Ammon's horn (tissue), 1 donor: ENCODE measurements around the gene ASPSCR1.
"Not testable (repeated sequence)": the region's sequence is repeated elsewhere in the genome, so short reads cannot be mapped to it uniquely, and the experiment has no call there.

ENCODE experiments used
- DNase-seq: peaks from one replicate; pipeline ENCODE4 v3.0.0-alpha.2; 2016; ENCODE audit warnings: low spot score

The ASPSCR1 gene

GRCh38 chr17:81981511-81981910 is 4.1 kb downstream of the ASPSCR1 start:
- not testable (repeated sequence) for DNase-seq

DNA sequence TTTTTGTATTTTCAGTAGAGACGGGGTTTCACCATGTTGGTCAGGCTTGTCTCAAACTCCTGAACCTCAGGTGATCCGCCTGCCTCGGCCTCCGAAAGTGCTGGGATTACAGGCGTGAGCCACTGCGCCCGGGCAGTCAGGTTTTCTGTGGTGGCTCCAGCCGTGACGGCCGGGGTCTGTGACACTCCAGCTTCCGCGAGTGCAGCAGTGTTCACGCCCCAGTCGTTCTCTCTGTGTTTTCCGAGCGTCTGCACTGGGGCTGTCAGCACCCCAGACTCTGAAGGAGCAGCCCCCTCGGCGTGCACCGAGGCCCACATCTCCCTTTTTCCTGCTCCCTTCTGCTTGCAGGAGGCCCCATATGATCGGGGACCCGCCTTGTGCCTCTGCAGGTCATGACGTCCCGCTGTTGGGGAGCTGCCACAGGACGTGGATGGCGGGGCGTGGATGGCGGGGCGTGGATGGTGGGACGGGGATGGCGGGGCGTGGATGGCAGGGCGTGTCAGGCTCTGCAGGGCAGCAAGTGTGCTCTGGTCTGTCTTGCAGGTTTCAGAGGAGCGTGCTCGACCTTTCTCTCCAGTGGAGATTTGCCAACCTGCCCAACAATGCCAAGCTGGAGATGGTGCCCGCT is 5.7 kb downstream of the ASPSCR1 start:
- DNase-seq: no peak

DNA sequence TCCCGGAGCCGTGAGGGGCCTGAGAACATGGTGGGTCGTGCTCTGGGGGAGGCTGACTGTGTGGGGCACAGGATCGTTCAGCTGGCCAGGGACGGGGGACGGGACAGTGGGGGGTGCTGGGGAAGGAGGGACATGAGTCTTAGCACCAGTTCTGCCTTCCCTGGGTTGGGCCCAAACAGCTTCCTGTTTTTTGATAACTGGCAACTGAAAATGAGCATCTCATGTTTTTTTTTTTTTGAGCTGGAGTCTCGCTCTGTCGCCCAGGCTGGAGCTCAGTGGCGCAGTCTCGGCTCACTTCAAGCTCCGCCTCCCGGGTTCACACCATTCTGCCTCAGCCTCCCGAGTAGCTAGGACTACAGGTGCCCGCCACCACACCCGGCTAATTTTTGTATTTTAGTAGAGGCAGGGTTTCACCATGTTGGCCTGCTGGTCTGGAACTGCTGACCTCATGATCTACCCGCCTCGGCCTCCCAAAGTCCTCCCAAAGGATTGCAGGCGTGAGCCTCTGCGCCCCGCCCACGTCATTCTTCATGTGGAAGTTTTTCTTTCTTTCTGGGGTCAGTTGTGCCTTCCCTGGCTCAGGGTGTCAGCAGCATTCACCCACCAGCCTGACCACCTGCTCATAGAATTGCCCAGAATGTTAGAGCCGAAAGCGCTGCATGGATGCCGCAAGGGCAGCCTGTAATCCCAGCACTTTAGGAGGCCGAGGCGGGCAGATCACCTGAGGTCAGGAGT is 6.4 kb downstream of the ASPSCR1 start:
- DNase-seq: no peak

DNA sequence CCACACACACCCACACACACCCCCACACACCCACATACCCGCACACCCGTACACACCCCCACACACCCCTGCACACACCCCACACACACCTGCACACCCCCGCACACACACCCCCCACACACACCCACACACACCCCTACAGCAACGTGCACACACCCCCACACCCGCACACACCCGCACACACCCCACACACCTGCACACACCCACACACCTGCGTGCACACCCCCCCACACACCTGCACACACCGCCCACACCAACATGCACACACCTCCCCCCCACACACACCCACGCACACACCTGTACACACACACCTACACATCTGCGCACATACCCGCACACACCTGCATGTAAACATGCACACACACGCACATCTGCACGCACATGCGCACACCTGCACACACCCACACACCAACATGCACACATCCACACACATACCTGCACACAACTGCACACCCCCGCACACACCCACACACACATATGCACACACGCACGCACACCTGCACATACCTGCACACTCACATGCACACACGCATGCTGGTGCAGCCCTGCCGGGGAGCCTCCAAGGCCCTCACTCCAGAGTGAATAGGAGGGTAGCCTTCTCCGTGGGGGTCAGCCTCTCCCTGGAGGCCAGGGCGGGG is 7.5 kb downstream of the ASPSCR1 start:
- no peak for DNase-seq

GRCh38 chr17:81986606-81987005 is 9.2 kb downstream of the ASPSCR1 start:
- DNase-seq: no peak

- no peak for DNase-seq
These were observed 9.8 kb downstream of the ASPSCR1 start for GRCh38 chr17:81987161-81987770.

DNA sequence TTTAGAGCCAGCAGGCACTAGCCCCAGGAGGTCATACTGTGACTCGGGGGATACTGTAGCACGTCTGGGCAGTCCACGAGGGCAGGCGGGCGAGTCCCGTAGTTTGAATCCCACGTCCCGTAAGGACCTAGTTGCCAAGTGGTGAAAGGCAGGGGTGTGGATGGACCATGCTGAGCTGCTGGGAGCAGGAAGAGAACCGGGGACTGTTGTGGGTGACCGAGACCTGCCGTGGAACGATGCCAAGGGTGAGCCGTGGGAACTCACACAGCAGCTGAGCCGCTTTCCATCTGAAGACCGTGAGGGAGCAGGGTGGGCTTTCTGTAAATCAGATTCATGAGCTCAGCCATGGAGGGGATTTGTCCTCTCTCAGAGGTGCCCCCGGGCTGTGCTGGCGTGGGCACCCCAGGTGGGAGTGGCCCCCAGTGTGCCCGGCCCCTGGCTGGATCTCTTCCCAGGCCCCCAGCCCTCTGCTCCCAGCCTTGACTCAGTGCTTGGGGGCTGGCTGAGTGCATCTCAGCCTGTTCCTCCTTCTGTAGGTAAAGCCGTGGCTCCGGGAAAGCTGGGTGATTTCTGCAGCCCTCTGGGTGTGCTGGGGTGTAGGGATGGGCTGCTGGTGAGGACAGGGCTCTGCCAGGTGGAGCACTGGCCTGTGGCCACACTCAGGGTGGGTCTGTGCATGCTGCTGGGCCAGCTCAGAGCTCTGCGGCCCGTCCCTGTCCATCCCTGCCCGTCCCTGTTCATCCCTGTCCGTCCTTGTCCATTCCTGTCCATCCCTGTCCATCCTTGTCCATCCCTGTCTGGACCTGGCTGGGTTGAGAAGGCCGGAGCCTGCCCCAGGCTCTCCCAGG is 13.6 kb downstream of the ASPSCR1 start:
- no peak for DNase-seq

- DNase-seq: peak; percentile 61
These were observed 14.4 kb downstream of the ASPSCR1 start for GRCh38 chr17:81991684-81992305.

GRCh38 chr17:81992306-81993102 is 15.1 kb downstream of the ASPSCR1 start:
- DNase-seq: no peak

DNA sequence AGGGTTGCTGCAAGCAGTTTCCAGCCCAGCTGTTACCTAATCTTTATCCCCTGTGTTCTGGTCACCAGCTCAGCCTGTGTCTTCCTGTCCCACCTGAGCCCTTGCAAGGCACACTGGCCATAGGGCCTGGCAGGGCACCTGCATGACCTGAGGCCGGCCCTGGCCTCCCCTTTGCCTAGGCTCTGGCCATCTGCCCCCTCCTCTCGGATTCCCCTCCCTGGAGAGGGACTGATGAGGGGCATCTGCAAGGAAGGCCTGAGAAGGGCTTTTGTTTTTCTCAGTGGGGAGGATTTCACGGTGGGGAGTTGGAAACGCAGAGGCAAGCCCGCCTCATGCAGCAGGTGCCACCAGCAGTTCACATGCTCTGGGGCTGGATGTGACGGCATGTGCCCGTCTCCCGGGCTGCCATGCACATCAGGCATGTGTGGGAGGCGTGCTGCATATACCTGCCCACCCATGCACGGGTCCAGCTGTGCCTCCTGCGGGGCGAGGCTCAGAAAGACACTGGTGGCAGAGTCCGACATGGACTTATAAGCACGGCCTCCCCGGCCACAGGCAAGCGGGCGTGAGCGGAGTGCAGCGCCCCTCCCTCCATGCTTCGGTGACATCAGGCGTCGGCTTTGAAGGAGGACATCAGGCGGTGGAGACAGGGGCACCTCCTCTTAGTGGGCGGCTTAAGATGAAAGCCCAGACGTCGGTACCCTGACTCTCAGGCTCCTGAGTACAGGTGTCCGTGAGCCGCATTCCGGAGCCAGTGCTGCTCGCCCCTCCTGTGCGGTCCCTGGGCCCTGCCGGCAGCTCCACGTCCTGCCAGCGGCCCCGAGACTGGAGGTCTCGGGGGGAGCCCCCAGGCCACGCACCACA is 16.5 kb downstream of the ASPSCR1 start:
- DNase-seq: no peak

- DNase-seq: no peak
These were observed 17.4 kb downstream of the ASPSCR1 start for GRCh38 chr17:81994593-81995462.

GRCh38 chr17:81995463-81996231 is 18.2 kb downstream of the ASPSCR1 start:
- no peak for DNase-seq

DNA sequence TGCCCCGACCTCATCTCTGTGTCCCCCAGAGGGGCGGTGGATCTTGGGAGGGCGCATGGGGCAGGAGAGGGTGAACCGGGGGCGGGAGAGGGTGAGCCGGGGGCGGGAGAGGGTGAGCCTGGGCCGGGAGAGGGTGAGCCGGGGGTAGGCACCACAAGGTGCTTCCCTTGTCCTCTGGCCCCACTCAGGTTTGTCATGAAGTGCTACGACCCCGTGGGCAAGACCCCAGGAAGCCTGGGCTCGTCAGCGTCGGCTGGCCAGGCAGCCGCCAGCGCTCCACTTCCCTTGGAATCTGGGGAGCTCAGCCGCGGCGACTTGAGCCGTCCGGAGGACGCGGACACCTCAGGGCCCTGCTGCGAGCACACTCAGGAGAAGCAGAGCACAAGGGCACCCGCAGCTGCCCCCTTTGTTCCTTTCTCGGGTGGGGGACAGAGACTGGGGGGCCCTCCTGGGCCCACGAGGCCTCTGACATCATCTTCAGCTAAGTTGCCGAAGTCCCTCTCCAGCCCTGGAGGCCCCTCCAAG is 18.9 kb downstream of the ASPSCR1 start:
- DNase-seq: no peak

DNA sequence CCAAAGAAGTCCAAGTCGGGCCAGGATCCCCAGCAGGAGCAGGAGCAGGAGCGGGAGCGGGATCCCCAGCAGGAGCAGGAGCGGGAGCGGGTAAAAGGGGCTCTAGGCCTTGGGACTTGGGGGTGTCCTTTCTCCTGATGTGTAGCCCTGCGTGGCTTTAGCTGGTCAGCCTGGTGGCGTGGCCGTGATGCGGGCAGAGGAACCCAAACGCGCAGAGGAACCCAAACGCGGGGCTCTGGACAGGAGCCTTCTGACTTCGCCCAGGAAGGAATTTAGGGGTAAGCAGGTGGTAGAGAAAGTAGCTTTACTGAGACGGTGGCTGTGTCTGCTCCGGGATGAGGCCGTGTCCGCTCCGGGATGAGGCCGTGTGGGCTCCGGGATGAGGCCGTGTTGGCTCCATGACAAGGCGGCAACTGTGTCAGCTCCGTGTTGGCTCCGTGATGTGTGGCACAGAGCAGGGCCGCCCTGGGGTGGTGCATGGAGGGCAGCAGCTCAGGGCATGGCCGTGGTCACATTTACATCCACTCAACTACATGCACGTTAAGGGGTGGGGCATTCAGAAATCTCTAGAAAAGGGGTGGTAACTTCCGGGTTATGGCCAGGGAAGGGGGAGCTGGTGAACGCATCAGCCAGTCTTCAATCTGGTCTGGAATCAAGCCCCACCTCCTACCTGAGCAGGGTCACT is 19.5 kb downstream of the ASPSCR1 start:
- DNase-seq: no peak

DNA sequence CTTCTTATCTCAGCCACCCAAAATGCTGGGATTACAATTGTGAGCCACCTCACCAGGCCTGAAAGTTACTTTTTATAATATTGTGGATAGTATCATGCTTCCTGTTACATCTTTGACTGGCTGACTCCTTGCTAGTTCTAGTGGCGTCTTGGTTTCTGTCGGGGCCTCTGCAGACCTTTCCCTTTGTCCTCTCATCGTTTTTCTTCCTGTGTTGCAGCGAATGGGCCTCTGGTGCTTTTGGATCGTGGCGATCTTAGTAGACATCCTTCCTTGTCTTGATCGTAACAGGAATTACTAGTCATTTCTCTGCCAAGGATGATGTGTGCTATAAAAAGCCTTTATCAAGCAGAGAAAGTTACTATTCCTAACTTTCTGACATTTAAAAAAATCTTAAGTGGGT is 20.8 kb downstream of the ASPSCR1 start:
- DNase-seq: no peak

- no peak for DNase-seq
These were observed 21.4 kb downstream of the ASPSCR1 start for GRCh38 chr17:81998691-81999438.
